Kidney epithelial cell (primary cell): ENCODE measurements around the gene SYNDIG1. TPM values are rescaled to one million over a fixed set of nuclear protein-coding genes. Genes with fewer than 3 reads are reported as not detected.

ENCODE experiments used
- DNase-seq: peaks from one replicate; pipeline ENCODE4 v3.0.0-alpha.2; 2010; ENCODE audit warnings: low read depth
- H3K27me3 ChIP-seq: 2 replicates; pipeline ENCODE4 v1.6.0; 2011; ENCODE audit warnings: low read length; ENCODE audit not compliant: control insufficient read depth, insufficient read depth
- H3K36me3 ChIP-seq: 2 replicates; pipeline ENCODE4 v1.5.1; 2011; ENCODE audit warnings: low read length; ENCODE audit not compliant: control insufficient read depth, insufficient read depth
- H3K4me3 ChIP-seq: 2 replicates; pipeline ENCODE4 v1.5.1; 2011; ENCODE audit warnings: low read depth, mild to moderate bottlenecking, control low read depth, low read length
- CTCF ChIP-seq: IDR thresholded peaks from 2 replicates; pipeline ENCODE4 v1.5.1; 2011; ENCODE audit warnings: mild to moderate bottlenecking, moderate library complexity, low read length, control low read depth, inconsistent platforms; ENCODE audit not compliant: insufficient read depth, poor library complexity, severe bottlenecking
- total RNA-seq: library from RNA; depleted of rRNA; stranded (reverse); fragments of >200 nt; gene quantifications from 2 replicates; pipeline ENCODE4 v1.2.3, GENCODE V29; 2015

The SYNDIG1 gene
- total RNA-seq, 1 donor from 2014 or later: 0.67 TPM

DNA sequence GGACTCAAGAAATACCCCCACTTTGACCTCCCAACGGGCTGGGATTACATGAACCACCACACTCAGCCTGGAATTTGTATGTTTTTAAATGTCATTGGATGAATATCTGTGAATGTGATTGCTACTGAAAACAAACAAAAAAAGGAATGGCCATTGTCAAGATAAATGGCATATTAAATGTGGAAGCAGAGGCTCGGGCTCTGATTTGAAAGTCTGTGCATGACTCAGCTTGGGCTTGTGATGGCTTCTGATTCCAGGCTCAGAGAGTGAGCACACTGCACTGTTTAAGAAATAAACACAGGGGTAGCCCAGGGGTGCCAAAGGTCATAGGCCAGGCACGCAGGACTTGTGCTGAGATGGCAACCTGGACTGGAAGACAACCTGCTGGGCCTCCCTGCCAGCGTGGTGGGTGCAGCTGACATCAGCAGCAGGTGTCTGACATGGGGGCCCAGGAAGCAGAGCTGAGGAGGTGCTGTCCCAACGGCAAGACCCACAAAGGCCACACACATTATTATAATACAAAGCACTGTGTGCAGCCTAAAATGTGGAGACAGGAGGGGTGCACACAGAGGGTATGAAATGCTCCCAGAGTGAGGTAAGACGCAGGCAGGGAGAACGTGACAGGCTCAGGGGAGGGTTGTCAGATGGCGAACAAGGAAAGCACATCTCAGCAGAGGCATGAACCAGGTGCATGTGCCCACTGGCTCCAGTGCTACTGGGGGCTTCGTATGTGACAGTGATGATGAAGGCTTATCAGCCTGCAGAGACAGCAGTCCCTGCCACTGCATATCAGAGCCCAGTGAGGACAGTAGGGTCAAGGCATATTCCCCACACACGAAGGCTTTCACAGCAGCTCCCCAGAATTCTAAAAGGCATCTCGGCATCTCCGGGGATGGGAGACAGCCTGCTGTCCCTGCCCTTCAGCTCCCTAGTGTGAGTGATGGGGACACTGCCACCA lies 169.4 kb downstream of the SYNDIG1 start:
- Histone ChIP-seq H3K36me3 (no peaks in the 10 kb centered on the region), H3K27me3 (no peaks in the 10 kb centered on the region), H3K4me3 (no peak overlapping the region)
- no peak for TF ChIP-seq CTCF
- no peak for DNase-seq

GRCh38 chr20:24640276-24640675 lies 170.8 kb downstream of the SYNDIG1 start:
- DNase-seq: no peak
- H3K36me3 ChIP-seq: no peaks in the 10 kb centered on the region
- H3K4me3 ChIP-seq: no peak overlapping the region
- no peaks in the 10 kb centered on the region for H3K27me3 ChIP-seq
- no peak for TF ChIP-seq CTCF

GRCh38 chr20:24640686-24641085 lies 171.3 kb downstream of the SYNDIG1 start:
- TF ChIP-seq CTCF: no peak
- H3K36me3 ChIP-seq: no peaks in the 10 kb centered on the region
- H3K27me3 ChIP-seq: no peaks in the 10 kb centered on the region
- DNase-seq: no peak
- no peak overlapping the region for H3K4me3 ChIP-seq

GRCh38 chr20:24643731-24644626 lies 174.6 kb downstream of the SYNDIG1 start:
- H3K36me3 ChIP-seq: no peaks in the 10 kb centered on the region
- DNase-seq: no peak
- no peak for TF ChIP-seq CTCF

DNA sequence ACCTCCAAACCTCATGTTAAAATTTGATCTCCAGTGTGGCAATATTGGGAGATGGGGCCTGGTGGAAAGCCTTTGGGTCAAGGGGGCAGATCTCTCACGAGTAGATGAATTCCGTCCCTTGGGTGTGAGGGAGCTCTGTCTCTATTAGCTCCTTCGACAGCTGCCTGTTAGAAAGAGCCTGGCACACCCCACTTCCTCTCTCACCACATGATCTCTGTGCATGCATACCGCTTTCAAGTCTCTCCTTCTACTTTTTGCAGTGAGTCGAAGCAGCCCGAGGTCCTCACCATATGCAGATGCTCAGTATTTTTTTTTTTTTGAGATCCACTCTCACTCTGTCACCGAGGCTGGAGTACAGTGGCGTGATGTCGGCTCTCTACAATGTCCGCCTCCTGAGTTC lies 176.9 kb downstream of the SYNDIG1 start:
- Histone ChIP-seq H3K4me3 (no peak overlapping the region), H3K27me3 (no peaks in the 10 kb centered on the region), H3K36me3 (no peaks in the 10 kb centered on the region)
- no peak for TF ChIP-seq CTCF
- DNase-seq: no peak

More at GRCh38 chr20:24643731-24644626, 174.6 kb downstream of the SYNDIG1 start:
- Histone ChIP-seq H3K4me3 (no peak overlapping the region), H3K27me3 (no peaks in the 10 kb centered on the region)
